ENCODE results near the gene CFAP92.
"Not testable (repeated sequence)": the region's sequence is repeated elsewhere in the genome, so short reads cannot be mapped to it uniquely, and the experiment has no call there.

CFAP92 gene

GRCh38 chr3:128889139-128889894 is 104.6 kb downstream of the CFAP92 start:
- FAIRE-seq, result no peak

GRCh38 chr3:128884992-128885391 is 108.9 kb downstream of the CFAP92 start:
- FAIRE-seq, result no peak

GRCh38 chr3:128882719-128883118 is 111.2 kb downstream of the CFAP92 start:
- no peak for FAIRE-seq

GRCh38 chr3:128881576-128881975 is 112.3 kb downstream of the CFAP92 start:
- no peak for FAIRE-seq

- FAIRE-seq, result not testable (repeated sequence)
These were observed 113.4 kb downstream of the CFAP92 start for GRCh38 chr3:128880455-128880854.

- FAIRE-seq, result no peak
These were observed 113.9 kb downstream of the CFAP92 start for GRCh38 chr3:128879991-128880390.

- peak; percentile 41 for FAIRE-seq
These were observed 114.5 kb downstream of the CFAP92 start, which contains the start of gene ACAD9 for GRCh38 chr3:128879125-128879969. TSS of gene ACAD9 (plus strand) at chr3:128879620. CDS start at chr3:128879692, 72 bp downstream.

GRCh38 chr3:128878556-128879124 is 115.2 kb downstream of the CFAP92 start:
- FAIRE-seq, result no peak

GRCh38 chr3:128878011-128878457 is 115.8 kb downstream of the CFAP92 start:
- FAIRE-seq, result no peak

GRCh38 chr3:128875556-128876120 is 118.2 kb downstream of the CFAP92 start:
- no peak for FAIRE-seq

- no peak for FAIRE-seq
These were observed 119.2 kb downstream of the CFAP92 start for GRCh38 chr3:128874481-128875180.

- FAIRE-seq, result no peak
These were observed 120.4 kb downstream of the CFAP92 start for GRCh38 chr3:128873244-128874022.

GRCh38 chr3:128872744-128873143 is 121.1 kb downstream of the CFAP92 start:
- no peak for FAIRE-seq

GRCh38 chr3:128872282-128872681 is 121.6 kb downstream of the CFAP92 start:
- FAIRE-seq, result no peak

GRCh38 chr3:128870347-128870746 is 123.5 kb downstream of the CFAP92 start:
- FAIRE-seq, result no peak

- FAIRE-seq, result no peak
These were observed 126.4 kb downstream of the CFAP92 start for GRCh38 chr3:128867200-128868125.

- not testable (repeated sequence) for FAIRE-seq
These were observed 128.7 kb downstream of the CFAP92 start for GRCh38 chr3:128864849-128865804.

- no peak for FAIRE-seq
These were observed 129.5 kb downstream of the CFAP92 start for GRCh38 chr3:128864351-128864811.

GRCh38 chr3:128863560-128863959 is 130.3 kb downstream of the CFAP92 start:
- FAIRE-seq, result no peak
